Measurements from ENCODE around the gene SLC25A5. TPM values are rescaled to one million over a fixed set of nuclear protein-coding genes. Genes with fewer than 3 reads are reported as not detected.
A peak's percentile ranks its signal among the peaks of the same experiment; 100 is the strongest.

Gene SLC25A5
- total RNA-seq, 1 experiment from 2014 or later = 573 TPM

DNA sequence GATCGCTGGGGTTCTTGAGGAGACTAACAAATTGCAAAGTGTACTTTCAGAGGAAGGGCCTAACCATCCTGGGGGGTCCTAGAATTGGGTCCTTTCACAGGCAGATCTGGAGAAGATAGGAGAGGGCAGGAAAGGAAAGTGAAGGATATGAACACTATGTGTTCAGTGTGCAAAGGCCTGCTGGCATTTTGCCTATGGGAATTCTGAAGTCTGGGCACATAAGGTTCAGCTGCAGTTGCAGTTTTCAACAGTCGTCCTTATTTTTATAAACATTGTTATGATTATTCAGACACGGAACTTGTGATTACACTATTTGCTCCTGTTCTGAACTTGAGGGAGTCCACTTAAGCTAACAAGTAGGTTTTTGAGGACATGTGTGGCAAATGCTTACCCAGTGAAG is 1.3 kb upstream of the SLC25A5 start (continued):
- no peak for TF ChIP-seq CREM (CRISPR knock-in tag; IDR thresholded peaks at IDR 0.05)
- TF ChIP-seq TEAD4 (CRISPR knock-in tag; IDR thresholded peaks at IDR 0.05) = no peak
- no peak for TF ChIP-seq HMGXB4 (CRISPR knock-in tag; IDR thresholded peaks at IDR 0.05)
- TF ChIP-seq SMAD4 (CRISPR knock-in tag; IDR thresholded peaks at IDR 0.05) = no peak

GRCh38 chrX:119467433-119467832 is 811 bp upstream of the SLC25A5 start:
- TF ChIP-seq ZNF232 (CRISPR knock-in tag; IDR thresholded peaks at IDR 0.05) (no peak), ETV6 (CRISPR knock-in tag; IDR thresholded peaks at IDR 0.05) (no peak), ZBTB21 (CRISPR knock-in tag; IDR thresholded peaks at IDR 0.05; ENCODE audit: borderline replicate concordance) (no peak), FOXK1 (CRISPR knock-in tag; IDR thresholded peaks at IDR 0.05) (no peak), FOXJ3 (CRISPR knock-in tag; IDR thresholded peaks at IDR 0.05; ENCODE audit: borderline replicate concordance) (no peak), ZNF317 (CRISPR knock-in tag; IDR thresholded peaks at IDR 0.05; ENCODE audit: borderline replicate concordance, low read depth) (no peak), IRF2 (CRISPR knock-in tag; IDR thresholded peaks at IDR 0.05; ENCODE audit: borderline replicate concordance, low read depth) (no peak), HMGA2 (CRISPR knock-in tag; IDR thresholded peaks at IDR 0.05) (no peak), PRDM15 (CRISPR knock-in tag; IDR thresholded peaks at IDR 0.05) (no peak), CBFB (CRISPR knock-in tag; IDR thresholded peaks at IDR 0.05; ENCODE audit: low read depth) (no peak)
- TF ChIP-seq, protein P1, sequence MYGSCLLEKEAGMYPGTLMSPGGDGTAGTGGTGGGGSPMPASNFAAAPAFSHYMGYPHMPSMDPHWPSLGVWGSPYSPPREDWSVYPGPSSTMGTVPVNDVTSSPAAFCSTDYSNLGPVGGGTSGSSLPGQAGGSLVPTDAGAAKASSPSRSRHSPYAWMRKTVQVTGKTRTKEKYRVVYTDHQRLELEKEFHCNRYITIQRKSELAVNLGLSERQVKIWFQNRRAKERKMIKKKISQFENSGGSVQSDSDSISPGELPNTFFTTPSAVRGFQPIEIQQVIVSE (CRISPR knock-in tag; IDR thresholded peaks at IDR 0.05; ENCODE audit: borderline replicate concordance) = no peak
- TF ChIP-seq, protein P2, sequence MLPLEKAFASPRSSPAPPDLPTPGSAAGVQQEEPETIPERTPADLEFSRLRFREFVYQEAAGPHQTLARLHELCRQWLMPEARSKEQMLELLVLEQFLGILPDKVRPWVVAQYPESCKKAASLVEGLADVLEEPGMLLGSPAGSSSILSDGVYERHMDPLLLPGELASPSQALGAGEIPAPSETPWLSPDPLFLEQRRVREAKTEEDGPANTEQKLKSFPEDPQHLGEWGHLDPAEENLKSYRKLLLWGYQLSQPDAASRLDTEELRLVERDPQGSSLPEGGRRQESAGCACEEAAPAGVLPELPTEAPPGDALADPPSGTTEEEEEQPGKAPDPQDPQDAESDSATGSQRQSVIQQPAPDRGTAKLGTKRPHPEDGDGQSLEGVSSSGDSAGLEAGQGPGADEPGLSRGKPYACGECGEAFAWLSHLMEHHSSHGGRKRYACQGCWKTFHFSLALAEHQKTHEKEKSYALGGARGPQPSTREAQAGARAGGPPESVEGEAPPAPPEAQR (CRISPR knock-in tag; IDR thresholded peaks at IDR 0.05) = no peak
- TF ChIP-seq, protein P3, sequence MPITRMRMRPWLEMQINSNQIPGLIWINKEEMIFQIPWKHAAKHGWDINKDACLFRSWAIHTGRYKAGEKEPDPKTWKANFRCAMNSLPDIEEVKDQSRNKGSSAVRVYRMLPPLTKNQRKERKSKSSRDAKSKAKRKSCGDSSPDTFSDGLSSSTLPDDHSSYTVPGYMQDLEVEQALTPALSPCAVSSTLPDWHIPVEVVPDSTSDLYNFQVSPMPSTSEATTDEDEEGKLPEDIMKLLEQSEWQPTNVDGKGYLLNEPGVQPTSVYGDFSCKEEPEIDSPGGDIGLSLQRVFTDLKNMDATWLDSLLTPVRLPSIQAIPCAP (CRISPR knock-in tag; IDR thresholded peaks at IDR 0.05) = no peak
- ATAC-seq (no peak), DNase-seq (ENCODE audit: low spot score) (no peak)
- H3K27me3 Mint-ChIP-seq (ENCODE audit: low read depth) = no peaks in the 10 kb centered on the region
- H3K9me3 Mint-ChIP-seq = no peaks in the 10 kb centered on the region
- H3K4me3 Mint-ChIP-seq = peak overlapping the region; percentile 61
- CTCF ChIA-PET = interaction anchor here (0.9 kb wide), 1 partner anchor 15 kb away, joined by 6 read pairs; no protein-coding TSS in a partner anchor
- H3K27ac Mint-ChIP-seq = no peak overlapping the region
- POLR2A ChIA-PET = interaction anchor here (0.7 kb wide), 1 partner anchor 13 kb away, joined by 4 read pairs; no protein-coding TSS in a partner anchor
- H3K4me1 Mint-ChIP-seq = 0 out of 2 replicates have a peak, but pooled peaks cover 5% of the 10 kb centered on the region
- H3K36me3 Mint-ChIP-seq = peaks cover 19% of the 10 kb centered on the region
